HL-60 (cell line): ENCODE data around the gene CSNK1A1L.

Experiments
- DNase-seq, 2 experiments: peaks; one replicate each; pipeline ENCODE4 v3.0.0-alpha.2; 2010 to 2020; ENCODE audit warnings: low read depth in 1 of 2, low spot score in 1 of 2
- H3K27ac ChIP-seq: fragments of 250-450 bp; sonication (Bioruptor Pico); replicated peaks from 2 replicates; pipeline ENCODE4 v1.5.1; 2020; ENCODE audit warnings: mild to moderate bottlenecking, moderate library complexity
- H3K27me3 ChIP-seq: fragments of 250-450 bp; sonication (Bioruptor Pico); 2 replicates; pipeline ENCODE4 v1.5.1; 2021; ENCODE audit warnings: mild to moderate bottlenecking, moderate library complexity; ENCODE audit not compliant: insufficient read depth, poor library complexity, severe bottlenecking
- H3K4me3 ChIP-seq: replicated peaks from 2 replicates; pipeline ENCODE4 v1.5.1; 2011; ENCODE audit warnings: mild to moderate bottlenecking, control low read depth, low read length; ENCODE audit not compliant: insufficient read depth
- CTCF ChIP-seq: IDR thresholded peaks from one replicate; pipeline ENCODE4 v1.5.1; 2011; ENCODE audit warnings: low read length, control low read depth, inconsistent platforms; ENCODE audit not compliant: insufficient read depth
- GABPA ChIP-seq: IDR thresholded peaks from 2 replicates; pipeline ENCODE4 v1.6.1; 2012; ENCODE audit warnings: low read depth
- POLR2AphosphoS5 ChIP-seq: IDR thresholded peaks from 2 replicates; pipeline ENCODE4 v1.6.1; 2012; ENCODE audit warnings: low read depth
- SPI1 ChIP-seq: IDR thresholded peaks from 2 replicates; pipeline ENCODE4 v1.6.1; 2012; ENCODE audit warnings: low read depth, mild to moderate bottlenecking, borderline replicate concordance
- long read RNA-seq: library from polyadenylated mRNA; unstranded; transcript quantifications from one replicate; pipeline ENCODE4 v2.0.0, GENCODE V29; 2020
- TF ChIP-seq, protein P1 (sequence below): IDR thresholded peaks from 2 replicates; pipeline ENCODE4 v1.6.1; 2012; ENCODE audit warnings: low read depth; ENCODE audit not compliant: insufficient replicate concordance

The CSNK1A1L gene
- long read RNA-seq: 0 reads

DNA sequence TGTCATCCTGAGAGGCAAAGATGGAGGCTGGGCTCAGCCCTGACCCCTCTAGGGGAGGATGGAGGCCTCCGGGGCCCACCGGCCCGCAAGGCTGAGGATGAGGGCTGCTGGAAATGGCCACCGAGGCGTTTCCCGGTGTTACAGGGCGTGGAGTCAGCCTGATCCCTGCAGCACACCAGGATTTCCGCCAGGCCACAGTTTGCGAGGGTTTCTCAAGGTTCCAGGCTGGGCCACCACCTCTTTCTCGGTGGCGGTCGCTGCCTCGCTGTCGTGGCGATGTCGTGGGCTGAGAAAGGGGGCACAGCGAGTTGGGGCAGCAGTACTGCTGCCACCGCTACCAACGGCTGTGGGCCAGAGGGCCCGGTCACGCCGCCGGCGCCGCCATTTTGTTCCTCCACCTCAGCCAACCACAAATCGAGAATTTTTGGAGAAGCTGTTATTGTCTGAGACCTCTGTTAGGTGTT is at the start of gene CSNK1A1L:
CSNK1A1L (minus strand) TSS at position 414 of the 464 bp plus-strand sequence; CDS start at position 6, 408 bp downstream.
- TF ChIP-seq POLR2AphosphoS5: no peak
- no peak for TF ChIP-seq SPI1
- TF ChIP-seq GABPA: no peak
- TF ChIP-seq CTCF: no peak
- TF ChIP-seq, protein P1, sequence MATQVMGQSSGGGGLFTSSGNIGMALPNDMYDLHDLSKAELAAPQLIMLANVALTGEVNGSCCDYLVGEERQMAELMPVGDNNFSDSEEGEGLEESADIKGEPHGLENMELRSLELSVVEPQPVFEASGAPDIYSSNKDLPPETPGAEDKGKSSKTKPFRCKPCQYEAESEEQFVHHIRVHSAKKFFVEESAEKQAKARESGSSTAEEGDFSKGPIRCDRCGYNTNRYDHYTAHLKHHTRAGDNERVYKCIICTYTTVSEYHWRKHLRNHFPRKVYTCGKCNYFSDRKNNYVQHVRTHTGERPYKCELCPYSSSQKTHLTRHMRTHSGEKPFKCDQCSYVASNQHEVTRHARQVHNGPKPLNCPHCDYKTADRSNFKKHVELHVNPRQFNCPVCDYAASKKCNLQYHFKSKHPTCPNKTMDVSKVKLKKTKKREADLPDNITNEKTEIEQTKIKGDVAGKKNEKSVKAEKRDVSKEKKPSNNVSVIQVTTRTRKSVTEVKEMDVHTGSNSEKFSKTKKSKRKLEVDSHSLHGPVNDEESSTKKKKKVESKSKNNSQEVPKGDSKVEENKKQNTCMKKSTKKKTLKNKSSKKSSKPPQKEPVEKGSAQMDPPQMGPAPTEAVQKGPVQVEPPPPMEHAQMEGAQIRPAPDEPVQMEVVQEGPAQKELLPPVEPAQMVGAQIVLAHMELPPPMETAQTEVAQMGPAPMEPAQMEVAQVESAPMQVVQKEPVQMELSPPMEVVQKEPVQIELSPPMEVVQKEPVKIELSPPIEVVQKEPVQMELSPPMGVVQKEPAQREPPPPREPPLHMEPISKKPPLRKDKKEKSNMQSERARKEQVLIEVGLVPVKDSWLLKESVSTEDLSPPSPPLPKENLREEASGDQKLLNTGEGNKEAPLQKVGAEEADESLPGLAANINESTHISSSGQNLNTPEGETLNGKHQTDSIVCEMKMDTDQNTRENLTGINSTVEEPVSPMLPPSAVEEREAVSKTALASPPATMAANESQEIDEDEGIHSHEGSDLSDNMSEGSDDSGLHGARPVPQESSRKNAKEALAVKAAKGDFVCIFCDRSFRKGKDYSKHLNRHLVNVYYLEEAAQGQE: no peak
- Histone ChIP-seq H3K4me3 (no peak within 1 kb of the TSS), H3K27ac (no peak within 1 kb of the TSS), H3K27me3 (peaks cover 5% of the 10 kb centered on the region)
- no peak for DNase-seq

DNA sequence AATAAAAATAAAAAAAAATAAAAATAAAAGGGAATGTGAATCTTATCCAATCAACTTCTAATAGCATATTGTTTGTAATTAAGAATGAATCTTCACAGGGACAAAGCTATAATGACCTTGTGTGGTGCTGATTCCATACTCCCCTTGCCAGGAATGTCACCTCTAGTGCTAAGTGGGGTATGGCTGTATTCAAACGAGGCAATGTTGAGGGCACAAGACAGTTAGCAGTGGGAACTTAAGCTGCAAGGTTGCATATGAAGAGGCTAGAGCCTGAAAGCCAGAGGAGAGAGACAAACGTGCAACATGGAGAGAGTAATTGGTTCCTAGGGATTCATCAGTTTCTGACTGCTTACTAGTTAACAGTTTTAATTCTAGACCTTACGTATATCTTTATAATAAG is 43.9 kb upstream of the CSNK1A1L start:
- TF ChIP-seq, protein P1: no peak
- no peak for TF ChIP-seq SPI1
- TF ChIP-seq GABPA: no peak
- no peak for TF ChIP-seq CTCF
- TF ChIP-seq POLR2AphosphoS5: no peak
- H3K27me3 ChIP-seq: no peaks in the 10 kb centered on the region
- H3K4me3 ChIP-seq: no peak overlapping the region
- no peak for DNase-seq
- no peak overlapping the region for H3K27ac ChIP-seq

GRCh38 chr13:37148501-37148900 is 43.0 kb upstream of the CSNK1A1L start:
- H3K27ac ChIP-seq: no peak overlapping the region
- no peak for DNase-seq
- no peak overlapping the region for H3K4me3 ChIP-seq
- no peak for TF ChIP-seq CTCF
- no peak for TF ChIP-seq GABPA
- TF ChIP-seq, protein P1: no peak
- TF ChIP-seq SPI1: no peak
- no peak for TF ChIP-seq POLR2AphosphoS5
- H3K27me3 ChIP-seq: no peaks in the 10 kb centered on the region
